SK-N-MC (cell line): ENCODE measurements around the gene NPAS2.

Experiments used
- EZH2 ChIP-seq: fragments of 200-600 bp; sonication (generic); IDR thresholded peaks from one replicate; pipeline ENCODE4 v1.6.1; 2017; ENCODE audit warnings: antibody characterized with exemption
- POLR2AphosphoS5 ChIP-seq: IDR thresholded peaks from 2 replicates; pipeline ENCODE4 v1.6.1; 2012; ENCODE audit warnings: mild to moderate bottlenecking, low read depth, low read length, borderline replicate concordance

- TF ChIP-seq EZH2 (no peak), POLR2AphosphoS5 (no peak)
These were observed 41.1 kb upstream of the NPAS2 start for GRCh38 chr2:100778637-100779450.
